Left kidney (tissue), 2 donors: ENCODE measurements around the gene RGS7. TPM values are rescaled to one million over a fixed set of nuclear protein-coding genes. Genes with fewer than 3 reads are reported as not detected.
"Not testable (repeated sequence)": the region's sequence is repeated elsewhere in the genome, so short reads cannot be mapped to it uniquely, and the experiment has no call there.

Source experiments
- DNase-seq: peaks from one replicate; pipeline ENCODE4 v3.0.0-alpha.2; 2013
- polyA plus RNA-seq: library from polyadenylated mRNA; unstranded; fragments of 120-200 nt; gene quantifications from one replicate; pipeline ENCODE4 v1.2.1, GENCODE V29; 2013; ENCODE audit not compliant: insufficient read length

RGS7 gene
- polyA plus RNA-seq, 1 donor = 6.7 TPM

DNA sequence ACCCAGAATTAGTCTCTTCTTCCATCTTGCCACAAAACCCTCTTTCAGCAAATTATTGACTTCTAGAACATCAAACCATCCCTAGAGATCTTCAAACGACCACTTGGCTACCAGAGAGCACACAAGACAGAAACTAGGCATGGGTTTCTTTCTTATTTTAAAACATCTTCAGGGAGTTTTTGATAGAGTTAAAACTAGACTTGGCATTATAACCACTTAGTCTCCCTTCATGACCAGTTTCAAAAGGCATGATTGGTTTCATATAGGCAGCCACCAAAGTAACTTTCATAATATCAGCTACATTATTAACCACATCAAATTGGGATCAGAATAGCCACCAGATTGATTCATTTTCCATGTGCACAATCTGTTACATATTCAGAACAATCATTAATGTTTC lies 376.7 kb downstream of the RGS7 start:
- no peak for DNase-seq

DNA sequence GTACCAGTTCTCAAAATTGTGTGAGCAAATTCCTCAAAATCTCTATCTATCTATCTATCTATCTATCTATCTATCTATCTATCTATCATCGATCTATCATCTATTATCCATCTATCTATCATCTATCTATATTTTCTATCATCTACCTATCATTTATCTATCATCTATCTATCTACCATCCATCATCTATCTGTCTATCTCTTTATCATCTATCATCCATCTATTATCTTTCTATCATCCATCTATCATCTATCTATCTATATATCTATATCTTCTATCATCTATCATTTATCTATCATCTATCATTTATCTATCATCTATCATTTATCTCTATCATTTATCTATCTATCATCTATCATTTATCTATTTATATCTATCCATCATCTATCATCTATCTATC lies 380.3 kb downstream of the RGS7 start:
- no peak for DNase-seq

DNA sequence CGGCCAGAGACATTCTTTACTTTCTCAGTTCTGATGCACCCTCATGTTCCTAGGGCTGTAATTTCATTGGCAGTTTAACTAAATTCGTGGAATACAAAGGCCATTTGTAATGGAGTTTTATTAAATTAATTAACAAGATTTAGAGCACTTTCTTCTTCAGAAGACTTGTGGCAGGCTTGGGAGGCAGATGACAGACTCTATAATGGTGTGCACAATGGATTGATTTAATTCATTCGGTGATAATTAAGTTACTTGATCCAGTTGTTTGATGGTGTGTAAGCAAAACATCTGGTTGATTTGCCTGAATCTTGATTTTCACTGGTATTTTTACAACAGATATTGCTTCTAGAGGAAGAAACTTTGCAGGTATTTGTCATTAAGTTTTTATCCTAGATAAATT lies 383.1 kb downstream of the RGS7 start:
- no peak for DNase-seq

DNA sequence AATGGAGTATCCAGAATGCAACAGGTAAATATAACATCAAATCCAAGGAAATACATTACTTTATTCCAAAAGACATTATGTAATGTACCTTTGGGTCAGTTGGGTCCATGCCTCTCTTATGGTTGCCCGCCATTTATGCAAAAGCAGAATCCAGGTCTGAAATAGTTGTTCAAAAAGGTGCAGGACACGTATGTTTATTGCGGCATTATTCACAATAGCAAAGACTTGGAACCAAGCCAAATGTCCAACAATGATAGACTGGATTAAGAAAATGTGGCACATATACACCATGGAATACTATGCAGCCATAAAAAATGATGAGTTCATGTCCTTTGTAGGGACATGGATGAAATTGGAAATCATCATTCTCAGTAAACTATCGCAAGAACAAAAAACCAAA lies 384.9 kb downstream of the RGS7 start:
- not testable (repeated sequence) for DNase-seq

DNA sequence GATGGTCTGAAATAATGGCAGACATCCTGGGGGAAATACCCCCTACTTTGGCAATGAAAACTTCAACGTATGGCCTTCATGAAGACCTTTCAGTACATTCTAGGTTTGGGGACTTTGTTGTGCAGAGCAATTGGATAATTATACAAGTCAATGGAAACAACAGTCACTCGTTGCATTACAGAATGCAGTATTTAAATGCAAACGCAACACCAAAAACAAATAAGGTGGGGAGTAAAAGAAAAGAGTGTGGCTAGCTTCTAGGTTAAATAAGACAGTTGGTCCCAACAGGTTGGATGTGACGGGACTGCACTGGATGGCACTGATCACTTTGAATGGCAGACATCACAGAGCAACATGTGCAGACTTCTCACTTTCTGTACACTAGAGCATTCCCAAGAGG lies 386.8 kb downstream of the RGS7 start:
- no peak for DNase-seq

DNA sequence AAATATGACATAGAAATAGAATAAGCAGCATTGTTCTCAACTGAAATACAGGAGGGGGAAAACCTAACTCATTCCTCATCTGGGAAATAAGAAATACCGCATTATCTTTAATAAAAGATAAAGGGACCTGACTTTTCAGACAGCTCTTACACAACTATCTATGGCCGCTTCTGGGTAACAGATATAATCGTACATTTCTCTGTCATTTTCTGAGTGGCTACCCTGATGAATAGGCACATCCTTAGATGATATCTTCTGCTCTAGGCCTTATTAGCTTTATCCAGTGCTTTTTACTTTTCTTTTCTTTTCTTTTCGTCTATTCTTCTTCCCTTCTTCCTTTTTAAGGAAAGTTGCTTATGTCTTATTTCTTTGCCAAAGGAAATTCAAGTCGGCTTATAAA lies 388.1 kb downstream of the RGS7 start:
- DNase-seq = no peak

DNA sequence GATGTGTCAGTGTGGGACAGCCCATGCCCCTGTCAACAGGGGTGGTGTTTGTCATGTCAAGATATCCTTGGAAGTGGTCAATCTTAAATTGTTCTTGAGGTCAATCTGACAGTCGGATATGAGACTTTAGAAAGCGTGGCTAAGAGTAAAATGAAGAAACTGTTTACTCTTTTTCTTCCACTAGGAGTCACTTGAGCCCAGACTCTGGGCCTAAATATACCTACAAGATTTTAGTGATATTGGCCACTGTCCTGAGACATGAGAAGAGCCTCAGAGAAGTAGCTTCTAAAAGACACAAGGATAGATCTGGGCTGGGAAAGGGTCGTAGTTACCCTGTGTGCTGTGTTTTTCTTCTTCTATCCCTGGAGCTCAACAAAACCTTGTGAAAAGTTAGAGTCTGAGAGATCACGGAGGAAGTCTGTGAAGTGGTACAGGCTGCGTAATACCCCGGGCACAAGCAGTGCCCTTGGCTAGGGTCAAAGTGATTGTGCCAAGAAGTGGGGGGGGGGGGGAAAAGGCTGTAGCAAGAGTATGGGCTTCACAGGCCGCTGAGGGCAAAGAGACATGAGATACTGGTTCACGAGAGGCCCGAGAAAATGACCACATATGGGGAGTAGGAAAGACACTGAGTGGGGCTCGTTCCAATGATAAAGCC lies 389.8 kb downstream of the RGS7 start:
- peak; percentile 8 for DNase-seq

DNA sequence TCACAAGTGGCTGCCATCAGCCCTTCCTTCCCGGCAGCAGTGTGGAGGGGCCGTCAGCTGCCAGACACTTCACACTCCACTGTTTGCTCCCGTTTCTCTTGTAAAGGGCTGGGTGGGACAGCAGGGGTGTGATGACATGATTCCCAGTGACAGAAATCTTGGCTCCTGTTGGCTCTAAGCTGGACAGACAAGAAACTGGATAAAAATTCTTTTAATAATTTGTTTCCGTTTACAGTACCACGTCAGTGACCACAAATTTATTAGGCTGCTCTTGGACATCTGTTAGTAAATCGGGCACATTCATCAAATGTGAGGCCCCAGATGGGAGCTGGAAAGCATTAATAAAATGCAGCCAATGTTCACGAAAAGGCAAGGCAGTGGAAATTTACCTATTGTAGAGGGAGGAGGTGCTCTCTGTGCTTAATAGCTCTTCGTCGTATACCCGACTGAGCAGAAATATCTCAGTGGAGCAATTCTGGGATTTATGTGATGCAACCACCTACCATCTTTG lies 391.4 kb downstream of the RGS7 start:
- DNase-seq = no peak

DNA sequence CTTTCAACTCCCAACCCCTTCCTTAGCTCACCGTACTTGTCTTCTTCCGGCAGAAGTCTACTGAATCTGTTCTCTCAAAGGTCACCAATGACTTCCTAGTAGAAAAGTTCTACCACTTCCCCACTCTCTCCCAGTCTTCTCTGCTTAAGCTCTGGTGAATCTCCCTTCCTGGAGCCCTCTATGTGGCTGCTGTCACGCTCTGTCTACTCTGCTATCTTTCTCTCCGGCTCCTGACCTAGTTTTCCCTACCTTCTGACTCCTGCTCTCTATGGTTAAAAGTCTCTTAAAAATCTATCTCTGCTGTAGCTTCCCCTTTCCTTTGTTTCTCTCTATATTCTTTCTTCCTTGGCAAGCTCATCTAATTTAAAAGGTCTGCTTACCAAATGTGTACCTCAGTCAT lies 394.9 kb downstream of the RGS7 start:
- DNase-seq = no peak

DNA sequence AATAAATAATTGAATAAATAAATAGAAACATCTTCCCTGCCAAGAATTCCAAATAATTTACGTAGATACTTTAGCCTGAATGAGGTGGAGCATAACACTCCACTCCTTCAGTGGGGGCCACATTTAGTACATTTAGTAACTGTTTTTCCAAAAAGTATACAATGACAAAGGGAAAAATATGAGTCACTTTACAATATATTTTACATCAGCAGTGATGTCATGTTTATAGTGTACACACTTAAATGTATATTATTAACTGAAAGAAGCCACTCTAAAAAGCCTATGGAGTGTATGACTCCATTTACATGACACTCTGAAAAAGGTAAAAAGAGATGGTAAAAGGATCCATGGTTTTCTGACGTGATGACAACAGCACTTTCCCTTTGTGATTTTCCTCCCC lies 400.6 kb downstream of the RGS7 start:
- DNase-seq = no peak

DNA sequence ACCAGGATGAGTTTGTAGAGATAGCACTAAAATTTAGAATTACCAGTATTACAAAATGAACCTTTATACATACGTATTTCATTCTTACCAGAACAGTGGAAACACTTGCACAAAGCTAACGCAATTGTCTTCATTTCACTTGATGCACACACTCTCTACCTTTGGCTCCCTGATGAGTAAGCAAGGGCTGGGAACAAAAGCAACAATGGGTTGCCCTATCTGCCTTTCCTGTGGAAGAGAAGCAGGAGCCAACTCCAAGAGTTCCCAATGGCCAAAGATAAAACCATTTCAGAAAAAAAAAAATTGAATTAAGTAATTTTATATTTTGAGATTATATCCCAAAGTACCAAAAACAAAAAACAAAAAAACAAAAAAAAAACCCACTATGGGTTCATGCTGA lies 401.0 kb downstream of the RGS7 start:
- no peak for DNase-seq

DNA sequence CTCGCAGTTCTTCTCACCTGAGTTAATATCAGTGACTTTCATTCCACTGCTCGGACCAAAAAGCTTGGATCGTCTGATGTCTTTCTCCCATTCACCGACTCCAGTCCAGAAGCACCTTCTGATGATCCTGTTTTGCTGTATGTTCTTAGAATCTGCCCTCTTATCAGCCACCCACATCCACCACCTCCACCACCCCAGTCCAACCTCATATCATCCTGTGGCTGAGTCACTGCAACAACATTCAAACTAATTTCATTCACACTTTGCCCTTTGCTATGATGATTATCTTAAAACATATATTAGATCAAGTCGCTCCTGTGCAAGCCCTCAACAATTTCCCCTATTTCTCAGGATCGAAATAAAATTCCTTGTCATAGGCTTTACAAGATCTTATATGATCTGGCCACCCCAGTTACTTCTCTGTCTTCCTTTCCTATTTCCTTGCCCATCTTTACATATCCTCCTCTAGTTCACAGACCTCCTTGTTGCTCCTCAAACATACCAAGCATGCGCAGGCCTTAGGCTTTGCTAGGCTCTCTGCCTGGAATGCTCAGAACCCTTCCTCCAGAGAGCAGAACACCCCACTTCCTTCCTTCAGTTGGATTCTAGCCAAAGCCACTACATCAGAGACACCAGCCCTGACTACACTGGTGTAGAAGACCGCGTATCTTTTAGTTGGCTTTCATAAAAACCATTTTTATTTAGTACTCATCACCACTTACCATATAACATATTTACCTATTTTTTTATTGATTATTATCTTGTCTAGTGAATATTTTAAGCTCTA lies 409.4 kb downstream of the RGS7 start:
- no peak for DNase-seq

DNA sequence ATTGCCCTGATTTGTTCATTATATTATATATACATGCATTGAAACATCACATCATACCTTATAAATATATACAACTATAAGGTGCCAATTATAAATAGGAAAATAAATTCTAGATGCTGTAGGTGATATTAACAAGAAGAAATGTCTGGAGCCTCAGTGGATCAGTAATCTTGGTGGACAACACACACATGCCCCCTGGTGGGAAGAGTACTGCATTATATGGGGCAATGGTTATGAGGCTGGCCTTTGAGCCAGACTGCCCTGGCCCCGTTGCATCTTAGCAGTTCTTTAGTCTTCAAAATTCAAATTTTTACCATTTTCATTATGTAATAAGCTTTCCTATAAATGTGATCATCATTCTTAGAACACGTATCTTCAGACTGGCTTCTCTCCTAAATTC lies 410.1 kb downstream of the RGS7 start:
- DNase-seq = no peak

DNA sequence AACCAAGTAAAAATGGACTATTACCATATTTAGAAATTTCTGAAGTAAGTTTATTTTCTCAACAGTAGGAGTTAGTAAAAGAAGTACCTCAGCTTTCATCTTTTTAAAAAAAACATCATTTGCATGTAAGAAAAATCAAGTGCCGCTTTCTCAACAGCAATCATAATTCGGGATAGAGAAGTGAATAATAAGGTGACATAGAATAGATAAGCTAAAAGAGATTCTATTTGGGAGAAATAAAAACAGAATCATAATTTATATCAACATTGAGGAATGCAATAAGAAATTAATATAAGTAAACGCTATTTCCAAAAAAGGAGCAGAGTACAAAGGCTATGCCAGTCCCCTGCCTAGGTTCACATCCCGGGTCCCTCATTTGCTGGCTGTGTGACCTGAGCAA lies 414.1 kb downstream of the RGS7 start:
- DNase-seq = no peak

DNA sequence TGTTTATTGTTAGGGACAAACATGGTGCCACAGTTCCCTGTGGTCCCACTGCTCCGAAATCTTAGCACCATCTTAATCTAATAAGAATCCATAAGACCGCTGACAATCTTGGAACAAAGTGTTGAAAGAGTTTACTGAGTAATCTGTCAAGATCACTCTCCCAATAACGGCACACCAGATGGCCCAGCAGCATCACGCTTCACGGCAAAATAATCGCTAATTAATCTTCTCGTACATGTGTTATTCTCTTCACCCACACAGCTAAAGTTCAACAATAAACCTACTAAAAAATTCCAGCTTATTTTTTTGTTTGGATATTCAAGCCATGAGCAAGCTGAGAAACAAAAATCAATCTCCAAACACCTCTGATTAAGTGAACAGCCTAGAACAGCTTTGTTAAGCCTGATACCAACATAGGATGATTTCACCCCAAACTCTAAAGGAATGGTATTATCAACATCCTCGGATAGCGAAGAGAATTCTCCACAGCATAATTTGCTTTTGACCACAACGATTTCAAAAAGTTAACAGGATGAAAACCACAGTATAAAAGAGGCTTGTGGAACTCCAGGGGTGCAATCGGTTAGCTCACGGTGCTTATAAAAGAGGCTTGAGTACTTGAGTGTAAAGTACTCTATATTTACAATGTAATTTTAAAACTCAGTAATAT lies 415.2 kb downstream of the RGS7 start:
- no peak for DNase-seq

DNA sequence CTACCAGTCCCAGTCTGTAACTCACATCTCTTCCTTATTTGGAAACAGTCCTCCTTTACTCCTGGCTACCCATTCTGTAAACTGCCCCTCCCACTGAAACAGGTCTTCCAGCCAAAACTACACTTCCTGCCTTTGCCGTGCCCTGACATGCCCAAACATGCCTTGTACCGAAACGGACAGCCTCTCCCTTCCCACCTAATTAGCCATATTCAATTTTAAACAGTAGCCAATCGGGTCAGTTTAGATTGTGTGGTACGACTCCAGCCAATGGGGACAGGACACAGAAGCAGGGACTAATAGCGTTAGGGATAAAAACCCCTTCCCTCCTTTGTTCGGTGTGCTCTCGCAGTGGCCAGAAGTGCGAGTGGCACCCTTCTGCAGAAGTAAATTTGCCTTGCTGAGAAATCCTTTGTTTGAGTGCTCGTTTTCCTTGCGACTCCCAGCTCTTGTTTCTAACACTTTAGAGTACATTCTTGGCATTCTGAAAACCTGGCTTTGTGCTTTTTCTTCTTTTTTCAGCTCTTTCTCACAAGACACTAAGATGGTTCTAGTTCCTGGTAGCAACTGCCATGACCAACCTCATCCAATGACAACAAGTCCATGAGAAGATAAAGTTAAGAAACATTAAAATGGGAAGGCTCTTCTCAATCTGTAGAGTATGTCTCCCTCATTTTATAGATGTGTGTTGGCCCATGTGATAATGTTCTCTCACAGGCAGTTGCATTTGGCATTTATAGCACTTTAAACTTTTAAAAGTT lies 419.9 kb downstream of the RGS7 start:
- DNase-seq = no peak

DNA sequence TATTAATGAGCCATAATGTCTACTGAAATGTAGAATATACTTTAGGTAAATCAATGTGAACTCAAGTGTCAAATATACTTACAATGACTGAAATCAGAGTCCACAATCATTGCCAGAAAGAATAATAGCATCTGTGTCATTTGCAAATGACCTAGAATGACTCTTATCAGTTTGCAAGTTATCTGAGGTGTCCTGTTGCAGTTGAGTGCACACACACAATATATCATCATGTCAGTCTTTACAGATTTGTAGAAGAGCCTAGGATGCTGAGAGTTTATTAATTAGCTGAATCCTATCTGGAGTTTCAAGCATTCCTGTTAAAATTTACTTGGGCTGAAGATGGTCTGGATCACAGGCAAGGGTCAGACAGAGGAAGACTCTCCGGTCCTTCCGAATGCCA lies 421.1 kb downstream of the RGS7 start:
- DNase-seq = no peak

DNA sequence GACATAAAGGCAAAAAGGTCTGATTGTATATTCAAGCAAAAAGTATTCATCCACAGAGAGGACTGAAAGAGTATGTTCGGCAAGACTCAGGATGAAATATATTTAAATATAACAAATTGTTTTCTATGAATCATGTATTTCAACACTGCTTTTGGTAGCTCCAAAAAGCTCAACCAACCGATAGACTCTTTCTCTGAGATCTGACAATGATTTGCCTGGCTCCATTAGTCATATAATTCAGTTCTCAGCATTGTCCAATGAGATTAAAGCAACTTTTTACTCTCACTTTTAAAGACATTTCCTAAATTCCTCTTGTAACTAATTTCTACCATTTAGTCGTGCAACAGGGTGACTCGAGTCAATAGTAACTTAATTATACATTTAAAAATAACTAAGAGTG lies 426.0 kb downstream of the RGS7 start:
- no peak for DNase-seq

DNA sequence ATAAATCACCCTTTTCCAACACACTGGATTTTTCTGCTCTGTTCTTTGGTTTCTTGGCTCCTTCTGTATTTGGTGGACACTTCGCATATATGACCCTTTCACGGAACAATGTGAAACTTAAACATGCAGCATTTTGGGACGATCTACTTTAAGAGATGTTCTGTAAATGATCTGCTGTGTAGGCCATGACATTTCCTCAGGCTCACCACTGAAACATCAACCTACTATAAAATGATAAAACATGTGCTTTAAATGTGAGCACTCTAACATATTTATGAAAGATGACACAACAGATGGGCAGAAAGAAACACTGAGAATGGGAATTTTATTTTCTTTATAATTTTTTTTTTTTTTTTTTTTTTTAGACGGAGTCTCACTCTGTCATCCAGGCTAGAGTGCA lies 428.7 kb downstream of the RGS7 start:
- no peak for DNase-seq

DNA sequence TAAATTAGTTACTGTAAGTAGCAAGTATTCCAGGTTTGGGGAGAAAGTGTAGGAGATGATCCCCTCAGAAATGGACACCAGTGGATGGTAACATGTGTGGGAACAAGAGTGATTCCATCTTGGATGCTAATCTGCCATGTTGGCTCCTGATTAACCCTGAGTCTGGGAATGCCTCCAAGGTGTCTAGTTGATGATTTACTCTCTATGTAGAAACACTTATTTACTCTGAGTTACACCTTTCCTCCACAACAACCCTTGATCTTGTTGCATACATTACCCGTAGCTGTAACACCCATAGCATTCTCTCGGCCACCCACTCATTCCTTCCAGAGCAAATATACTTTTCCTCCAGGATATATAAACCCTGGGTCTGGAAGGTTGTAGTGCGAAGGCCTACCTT lies 429.2 kb downstream of the RGS7 start:
- peak; percentile 13 for DNase-seq

DNA sequence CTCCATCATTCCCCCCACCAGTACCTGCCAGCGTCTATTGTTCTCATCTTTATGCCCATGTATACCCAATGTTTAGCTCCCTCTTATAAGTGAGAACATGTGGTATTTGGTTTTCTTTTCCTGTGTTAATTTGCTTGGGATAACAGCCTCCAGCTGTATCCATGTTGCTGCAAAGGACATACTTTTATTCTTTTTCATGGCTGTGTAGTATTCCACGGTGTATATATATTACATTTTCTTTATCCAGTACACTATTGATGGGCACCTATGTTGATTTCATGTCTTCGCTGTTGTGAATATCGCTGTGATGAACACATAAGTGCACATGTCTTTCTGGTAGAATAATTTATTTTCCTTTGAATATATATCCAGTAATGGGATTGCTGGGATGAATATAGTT lies 431.7 kb downstream of the RGS7 start:
- no peak for DNase-seq

DNA sequence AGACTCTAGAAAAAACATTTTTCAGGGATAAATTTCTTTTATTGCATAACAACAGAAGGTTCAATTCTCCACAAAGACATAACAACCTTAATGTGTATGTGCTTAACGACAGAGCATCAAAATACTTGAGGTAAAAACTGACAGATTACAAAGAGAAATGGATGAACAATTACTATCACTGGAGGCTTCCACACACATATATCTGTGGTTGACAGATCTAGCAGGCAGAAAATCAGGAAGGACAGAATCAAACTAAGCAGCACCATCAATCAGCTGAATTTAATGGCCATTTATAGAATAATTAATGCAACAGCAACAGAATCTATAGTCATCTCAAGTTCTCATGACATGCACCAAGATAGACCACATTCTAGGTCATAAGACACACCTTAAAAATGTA lies 439.0 kb downstream of the RGS7 start:
- DNase-seq = no peak

DNA sequence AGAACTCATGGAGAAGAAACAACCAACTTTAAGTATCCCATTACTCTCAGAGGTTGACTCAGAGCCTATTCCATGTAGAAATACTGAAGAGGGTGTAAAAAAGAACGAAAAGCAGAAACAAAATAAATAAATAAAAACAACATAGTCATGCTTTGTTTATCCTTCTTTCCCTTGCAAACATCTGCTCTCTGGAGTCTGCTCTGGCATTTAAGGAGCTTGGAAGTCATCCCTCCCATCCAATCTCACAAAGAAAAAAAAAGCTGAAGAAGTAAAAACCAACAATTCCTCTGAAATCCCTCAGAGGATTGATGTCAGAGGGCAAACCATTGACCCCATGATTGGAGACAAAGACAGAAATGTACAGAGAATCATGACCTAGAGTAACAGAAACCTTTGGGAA lies 442.5 kb downstream of the RGS7 start:
- no peak for DNase-seq
